GM18499 (cell line): ENCODE results near the gene LONP1.

ENCODE experiments used
- ATAC-seq: cut with Tn5 transposase; IDR thresholded peaks from one replicate; pipeline ENCODE4 v1.9.1; 2021; ENCODE audit warnings: moderate number of reproducible peaks; ENCODE audit not compliant: insufficient read depth, unreplicated experiment

Gene LONP1

DNA sequence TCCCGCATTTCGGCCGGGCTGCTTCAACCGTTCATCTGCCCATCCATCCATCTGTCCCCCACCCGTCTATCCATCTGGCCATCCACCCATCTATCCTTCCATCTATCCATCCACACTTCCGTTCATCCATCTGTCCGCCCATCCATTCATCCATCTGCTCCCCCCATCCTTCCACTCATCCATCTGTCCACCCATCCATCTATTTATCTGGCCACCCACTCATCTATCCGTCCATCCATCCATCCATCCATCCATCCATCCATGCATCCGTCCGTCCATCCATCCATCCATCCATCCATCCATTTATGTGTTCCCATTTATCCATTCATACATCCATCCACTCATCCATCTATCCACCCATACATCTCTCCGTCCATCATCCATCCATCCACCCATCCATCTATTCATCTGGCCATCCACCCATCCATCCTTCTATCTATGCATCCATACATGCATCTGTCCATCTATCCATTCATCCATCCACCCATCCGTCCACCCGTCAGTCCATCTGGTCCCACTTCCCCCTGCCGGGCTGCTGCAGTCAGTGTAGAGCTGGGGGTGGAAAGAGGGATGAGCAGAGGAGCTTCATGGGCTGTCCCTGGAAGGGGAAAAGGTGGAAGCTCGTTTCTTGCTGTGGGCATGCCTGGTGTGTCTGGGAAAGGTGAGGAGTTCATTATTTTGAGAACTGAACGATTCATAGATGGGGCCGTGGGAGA lies 38.4 kb downstream of the LONP1 start:
- ATAC-seq, result no peak

DNA sequence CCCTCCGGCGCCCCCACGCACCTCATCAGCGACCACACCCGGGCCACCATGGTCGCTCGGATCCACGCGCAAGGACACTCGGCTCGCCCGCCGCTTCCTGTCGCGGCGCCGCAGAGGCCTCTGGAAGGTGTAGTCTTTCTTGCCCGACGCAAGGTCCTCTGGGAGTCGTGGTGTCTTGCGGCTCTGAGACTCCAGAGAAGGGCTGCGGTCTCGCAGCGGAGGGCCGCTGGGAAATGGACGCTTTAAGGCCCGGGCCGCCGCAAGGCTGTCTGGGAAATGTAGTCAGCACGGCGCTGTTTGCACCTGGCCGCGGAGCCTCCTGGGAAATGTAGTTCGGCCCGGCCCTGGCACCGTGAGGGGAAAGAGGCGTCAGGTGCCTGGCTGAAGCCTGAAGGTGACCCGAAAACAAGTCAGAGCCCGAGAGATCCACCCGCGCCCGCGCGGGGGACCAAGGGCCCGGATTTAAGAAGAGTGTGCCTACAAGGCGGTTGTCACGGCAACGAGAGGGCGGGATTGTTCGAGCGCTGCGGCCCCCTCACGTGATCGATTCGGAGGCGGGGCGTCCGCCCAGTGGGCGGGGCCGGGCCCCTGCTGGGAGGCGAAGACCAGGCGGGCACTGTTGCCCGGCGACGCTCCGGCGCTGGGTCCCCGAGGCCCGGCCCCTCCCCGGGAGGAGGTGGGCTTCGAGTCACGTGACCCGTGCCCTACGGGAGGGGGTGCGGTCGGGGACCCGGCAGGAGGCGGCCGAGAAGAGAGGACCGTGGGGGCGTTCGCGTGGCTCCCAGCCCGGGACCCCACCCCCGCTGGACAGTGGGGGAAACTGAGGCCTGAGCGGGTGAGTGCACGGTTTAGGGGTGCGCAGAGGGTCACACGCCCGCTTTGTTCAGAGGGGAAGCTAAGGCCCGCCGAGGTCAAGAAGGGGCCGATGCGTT lies 39.2 kb downstream of the LONP1 start, which contains the start of the genes HSD11B1L and MICOS13:
TSS of gene HSD11B1L (plus strand) at position 591 of the 932 bp plus-strand sequence. CDS start 3,806 bp downstream, outside the sequence.
TSS of gene MICOS13 (minus strand) at position 80 of the 932 bp plus-strand sequence. CDS start at position 50, 30 bp downstream.
- peak; percentile 58 for ATAC-seq

DNA sequence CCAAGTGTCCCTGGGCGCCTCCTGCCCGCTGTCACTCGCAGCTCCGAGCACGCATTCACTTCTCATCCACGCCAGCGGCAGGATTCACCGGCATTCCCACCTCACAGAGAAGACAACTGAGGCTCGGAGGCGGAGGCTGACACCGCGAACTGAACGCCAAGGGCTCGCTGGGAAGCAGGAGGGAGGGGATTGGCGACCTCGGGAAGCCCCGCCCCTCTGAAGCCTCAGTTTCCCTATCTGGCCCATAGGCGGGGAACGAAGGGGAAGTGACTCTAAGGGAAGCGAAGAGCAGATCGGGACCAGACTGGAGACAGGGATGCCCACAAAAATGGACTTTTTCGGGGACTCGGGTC lies 39.9 kb downstream of the LONP1 start:
- ATAC-seq, result no peak

DNA sequence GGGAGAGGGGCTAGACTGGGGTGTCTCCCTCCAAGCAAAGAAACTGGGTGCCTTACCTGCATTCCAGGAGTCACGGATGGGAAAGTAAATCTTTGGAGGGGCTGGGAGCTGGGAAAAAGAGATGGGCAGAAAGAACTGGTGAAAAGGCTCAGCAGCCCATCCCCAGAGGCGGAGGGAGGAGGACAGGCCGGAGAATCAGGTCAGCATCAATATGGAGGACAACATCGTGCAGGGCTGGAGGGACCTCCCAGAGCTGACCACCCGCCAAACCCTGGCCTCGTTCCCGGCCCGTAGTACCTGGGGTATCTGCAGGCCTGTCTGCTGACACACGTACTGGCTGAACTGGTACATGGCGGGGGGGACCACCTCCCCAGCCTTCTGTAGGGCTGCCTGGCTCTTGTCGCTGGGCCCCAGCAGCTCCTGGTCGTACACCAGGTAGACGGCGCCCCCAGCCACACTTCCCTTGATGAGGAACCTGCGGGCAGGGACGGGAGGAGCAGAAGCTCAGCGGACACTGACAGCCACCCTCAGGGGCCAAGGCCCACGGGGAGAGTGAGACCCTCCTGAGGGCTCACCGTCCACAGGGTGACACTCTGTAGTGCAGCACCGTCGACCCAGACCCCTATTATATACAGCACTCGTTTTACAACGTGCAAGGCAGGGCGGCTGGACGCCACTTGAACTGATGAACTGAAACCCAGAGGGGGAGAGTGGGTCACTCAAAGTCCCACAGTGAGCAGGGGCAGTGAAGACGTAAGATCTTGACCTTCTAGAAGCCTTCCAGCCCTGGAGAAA lies 40.5 kb downstream of the LONP1 start:
- ATAC-seq, result no peak

DNA sequence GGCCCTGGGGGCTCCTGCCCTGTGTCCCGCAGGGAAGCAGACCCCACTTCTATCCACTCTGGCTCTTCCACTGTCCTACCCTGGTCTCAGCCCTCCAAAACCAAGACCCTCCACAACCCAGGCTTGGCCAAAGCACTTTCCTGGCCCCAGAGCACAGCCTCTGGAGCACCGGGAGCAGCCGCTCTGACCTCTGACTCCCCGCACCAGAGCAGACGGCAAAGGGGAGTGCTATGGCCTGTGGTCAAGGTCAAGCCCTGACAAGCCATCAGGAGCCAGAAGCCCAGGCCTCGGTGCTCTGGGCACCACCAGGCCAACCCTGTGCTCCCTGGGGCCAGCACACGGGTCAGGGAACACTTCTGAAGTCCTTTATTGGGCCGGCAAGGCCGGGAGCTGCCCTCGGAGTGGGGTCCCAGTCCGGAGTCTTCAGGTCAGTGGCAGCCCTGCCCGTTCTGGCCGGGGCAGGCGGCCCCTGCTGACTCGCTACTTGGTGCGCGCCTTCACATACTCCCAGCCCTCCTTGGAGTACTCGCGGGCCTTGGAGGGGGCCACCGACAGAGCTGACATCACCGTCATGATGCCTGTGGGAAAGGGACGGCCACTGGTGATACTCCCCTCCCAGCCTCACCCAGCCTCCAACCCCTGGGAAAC lies 41.8 kb downstream of the LONP1 start:
- ATAC-seq, result no peak

DNA sequence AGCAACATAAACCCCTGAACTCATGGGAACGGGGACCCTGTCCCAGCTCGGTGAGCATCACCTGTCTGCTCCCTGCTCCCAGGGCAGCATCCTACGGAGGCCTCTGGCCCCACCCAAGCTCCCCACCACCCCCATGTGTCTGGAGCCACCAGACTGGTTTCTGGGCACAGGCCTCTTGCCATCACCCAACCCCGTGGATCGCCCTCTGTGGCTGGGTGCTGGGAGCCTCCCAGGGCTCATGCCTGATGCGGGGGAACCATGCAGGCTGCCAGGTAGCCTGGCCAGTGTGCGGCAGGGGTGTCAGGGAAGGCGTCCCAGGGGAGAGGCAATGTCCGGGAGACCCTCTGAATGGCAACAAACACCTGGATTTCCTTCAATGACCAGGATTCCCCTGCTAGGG lies 42.4 kb downstream of the LONP1 start:
- ATAC-seq, result no peak

DNA sequence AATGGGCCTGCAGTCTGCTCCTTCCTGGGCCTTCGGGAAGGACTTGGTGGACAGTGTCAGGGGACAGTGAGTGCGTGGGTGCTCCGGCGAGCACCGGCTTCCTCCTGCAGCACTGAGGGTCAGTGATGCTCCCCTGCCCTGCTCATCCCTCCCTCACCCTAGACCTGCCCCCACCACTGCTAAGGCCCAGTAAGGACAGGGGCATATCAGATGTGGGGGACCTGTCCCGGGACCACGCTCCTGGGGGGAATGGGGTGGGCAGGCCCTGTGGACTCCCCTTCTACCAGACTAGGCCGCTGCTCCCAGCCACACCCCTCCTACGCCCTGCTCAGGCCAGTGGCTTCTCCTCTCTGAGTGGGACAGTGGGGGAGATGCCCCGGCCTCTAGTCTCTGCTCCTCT lies 42.8 kb downstream of the LONP1 start:
- ATAC-seq, result no peak

DNA sequence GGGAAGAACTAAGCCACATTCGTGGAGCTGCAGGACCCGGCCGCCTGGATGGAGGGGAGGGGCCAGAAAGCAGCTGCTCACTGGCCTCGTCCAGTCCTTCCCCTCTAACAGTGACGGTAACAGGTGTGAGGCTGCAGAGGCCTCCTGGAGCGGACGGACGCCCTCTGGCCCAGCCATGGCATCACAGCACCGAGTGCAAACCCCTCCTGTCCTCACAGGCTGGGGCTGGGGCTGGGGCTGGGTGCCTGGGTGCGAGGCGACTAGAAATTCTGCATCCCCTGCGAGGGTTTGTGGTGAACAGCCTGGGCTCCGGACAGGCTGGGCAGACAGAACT lies 43.2 kb downstream of the LONP1 start:
- ATAC-seq, result no peak

DNA sequence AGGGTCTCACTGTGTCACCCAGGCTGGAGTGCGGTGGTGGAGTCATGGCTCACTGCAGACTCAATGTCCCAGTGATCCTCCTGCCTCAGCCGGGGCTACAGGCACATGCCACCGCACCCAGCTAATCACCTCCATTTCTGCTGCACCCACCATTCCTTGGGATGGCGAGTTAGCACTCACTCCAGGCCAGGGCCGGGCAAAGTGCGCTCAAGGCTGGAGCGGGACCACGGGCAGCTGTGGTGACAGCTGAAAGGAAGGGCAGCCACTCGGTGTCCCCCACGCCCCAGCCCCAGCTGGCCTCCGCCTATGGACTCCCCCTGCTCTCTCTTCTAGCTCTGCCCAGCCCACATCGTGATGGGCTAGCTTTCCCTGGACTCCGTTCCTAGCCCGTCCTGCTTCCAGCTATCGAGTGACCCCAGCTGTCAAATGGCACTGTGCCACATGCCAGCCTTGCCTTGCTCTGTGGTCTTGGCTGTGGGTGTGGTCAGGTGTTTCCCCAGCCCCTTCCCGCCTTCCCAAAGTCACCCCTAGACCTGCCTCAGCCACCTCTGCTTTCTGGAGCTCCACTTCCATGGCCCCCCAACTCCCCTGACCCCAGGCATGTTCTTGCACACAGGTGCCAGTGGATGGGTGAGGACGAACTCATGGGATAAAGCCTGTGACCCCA lies 43.7 kb downstream of the LONP1 start:
- no peak for ATAC-seq

DNA sequence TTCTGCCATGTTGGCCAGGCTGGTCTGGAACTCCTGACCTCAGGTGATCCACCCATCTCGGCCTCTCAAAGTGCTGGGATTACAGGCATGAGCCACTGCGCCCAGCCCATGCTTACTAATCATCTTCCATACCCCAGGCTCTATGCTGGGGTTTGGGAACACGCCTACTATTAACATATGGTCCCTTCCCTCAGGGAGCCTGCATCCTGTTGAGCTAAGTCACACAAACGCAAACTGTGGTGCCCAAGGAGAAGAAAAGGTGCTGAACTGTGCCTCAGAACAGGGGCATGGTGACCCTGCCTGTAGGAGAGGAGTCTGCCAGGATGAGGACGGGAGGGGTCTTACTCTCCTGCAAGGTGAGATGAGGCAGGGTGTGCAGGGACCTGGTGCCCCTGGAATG lies 45.2 kb downstream of the LONP1 start:
- no peak for ATAC-seq

DNA sequence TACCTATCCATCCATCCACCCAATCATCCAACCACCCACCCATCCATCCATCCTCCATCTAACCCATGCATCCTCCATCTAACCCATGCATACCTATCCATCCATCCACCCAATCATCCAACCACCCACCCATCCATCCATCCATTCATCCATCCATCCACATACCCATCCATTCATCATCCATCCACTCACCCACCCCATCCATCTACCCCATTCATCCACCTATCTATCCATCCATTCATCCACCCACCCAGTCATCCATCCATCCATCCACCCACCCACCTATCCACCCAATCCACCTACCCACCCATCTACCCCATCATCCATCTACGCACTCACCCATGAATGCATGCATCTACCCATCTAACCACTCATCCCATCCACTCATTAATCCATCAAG lies 46.2 kb downstream of the LONP1 start:
- ATAC-seq, result no peak

DNA sequence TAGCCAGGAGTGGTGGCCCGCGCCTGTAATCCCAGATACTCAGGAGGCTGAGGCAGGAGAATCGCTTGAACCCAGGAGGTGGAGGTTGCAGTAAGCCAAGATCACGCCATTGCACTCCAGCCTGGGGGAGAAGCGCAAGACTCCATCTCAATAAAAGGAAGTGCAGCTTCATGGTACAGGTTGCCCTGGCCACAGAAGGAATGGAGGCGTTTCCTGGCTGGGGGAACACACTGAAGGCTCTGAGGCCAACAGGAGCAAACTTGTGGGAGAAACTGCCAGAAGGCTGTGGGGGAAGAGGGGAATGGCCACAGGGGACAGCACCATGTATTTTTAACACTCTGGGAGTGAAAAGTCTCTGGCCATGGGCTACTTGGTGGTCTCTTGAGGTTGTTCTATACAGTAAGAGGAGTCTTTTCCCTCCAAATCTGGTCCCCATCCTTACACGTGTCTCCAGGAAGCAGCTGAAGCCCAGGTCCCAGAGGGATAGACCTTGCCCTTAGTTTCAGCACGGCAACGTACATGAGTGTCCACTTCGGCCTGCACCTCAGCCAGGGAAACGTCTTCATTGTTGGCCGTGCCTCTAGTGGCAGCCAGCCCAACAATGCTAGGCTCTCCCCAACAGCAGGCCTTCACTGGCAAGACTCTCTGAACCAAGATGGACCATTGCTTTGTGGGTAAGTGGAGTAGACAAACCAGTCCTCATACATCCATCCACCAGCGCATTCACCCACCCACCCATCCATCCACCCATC lies 47.1 kb downstream of the LONP1 start:
- no peak for ATAC-seq

DNA sequence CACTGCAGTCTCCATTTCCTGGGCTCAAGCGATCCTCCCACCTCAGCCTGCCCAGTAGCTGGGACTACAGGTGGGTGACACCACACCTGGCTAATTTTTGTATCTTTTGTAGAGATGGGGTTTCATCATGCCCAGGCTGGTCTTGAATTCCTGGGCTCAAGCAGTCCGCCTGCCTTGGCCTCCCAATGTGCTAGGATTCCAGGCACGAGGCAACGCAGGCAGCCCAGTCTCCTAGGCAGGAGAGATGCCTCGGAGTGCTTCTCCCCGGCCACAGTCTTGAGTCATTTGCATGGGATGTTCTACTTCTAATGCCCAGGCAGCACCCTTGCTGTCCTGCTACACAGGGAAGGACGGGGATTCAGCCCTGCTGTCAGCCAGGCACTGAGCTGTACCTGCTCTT lies 48.3 kb downstream of the LONP1 start:
- ATAC-seq, result no peak

DNA sequence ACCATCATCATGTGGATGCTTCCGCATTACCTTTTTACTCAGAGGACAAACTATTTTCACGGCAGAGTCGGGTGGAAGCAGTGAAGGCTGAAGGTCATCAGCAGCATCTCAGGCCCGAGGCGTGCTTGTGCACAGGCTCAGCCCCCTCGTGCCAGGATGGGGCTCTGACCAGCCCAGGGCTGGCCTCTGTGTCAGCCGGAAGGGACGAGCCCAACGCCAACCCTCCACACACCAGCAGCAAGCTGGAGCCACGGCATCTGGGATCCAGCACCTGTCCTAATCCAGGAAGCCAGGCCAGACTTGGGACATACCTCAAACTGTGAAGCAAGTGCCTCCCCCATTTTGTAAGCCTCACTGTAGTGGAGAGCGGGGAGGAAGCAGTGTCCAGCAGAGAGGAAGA lies 50.7 kb downstream of the LONP1 start:
- ATAC-seq, result no peak

DNA sequence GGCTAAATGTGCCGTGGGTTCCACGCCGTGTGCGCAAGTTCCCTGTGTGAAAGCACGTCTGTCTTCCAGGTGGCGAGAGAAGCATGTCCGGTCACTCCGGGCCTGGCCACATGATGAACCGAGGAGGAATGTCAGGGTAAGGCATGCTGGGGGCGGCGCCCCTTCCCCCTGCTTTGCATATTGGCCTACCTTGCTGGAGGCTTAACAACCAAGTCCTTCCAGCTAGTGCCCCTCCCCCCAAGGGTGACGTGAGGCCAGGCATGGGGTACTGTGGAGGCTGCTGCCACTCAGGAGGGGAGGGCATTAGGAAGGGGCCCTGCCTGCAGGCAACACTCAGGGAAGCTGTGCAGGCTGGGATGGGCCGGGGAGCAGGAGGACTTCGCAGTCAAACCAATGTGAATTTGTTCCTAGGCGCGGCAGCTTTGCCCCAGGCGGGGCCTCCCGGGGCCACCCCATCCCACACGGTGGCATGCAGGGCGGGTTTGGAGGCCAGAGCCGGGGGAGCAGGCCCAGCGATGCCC lies 52.1 kb downstream of the LONP1 start:
- ATAC-seq, result no peak

DNA sequence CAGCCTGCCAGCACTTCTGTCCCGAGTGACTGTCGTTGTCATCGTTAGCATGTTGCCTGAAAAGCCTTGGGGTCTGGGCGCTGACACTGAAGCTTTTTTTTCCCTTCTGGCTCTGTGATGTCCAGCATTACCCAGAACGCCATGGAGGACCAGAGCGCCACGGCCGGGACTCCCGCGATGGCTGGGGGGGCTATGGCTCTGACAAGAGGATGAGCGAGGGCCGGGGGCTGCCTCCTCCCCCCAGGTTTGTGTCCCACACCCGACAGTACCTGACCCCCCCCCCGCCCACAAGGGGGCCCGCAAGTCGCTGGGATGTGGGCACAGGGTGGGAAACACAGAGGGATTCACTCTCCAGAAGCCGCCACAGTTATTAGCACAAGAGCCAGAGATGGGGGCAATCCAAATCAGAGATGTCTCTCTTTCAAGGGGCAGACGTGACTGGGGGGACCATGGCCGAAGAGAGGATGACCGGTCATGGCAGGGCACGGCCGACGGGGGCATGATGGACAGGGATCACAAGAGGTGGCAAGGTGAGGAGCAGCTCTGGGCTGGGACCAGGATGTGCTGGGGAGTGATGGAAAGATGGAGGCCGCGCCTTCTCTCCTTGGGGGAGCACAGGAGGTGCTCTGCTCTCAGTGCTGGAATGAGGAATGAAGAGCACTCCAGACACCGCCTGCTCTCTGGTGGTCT lies 52.9 kb downstream of the LONP1 start:
- no peak for ATAC-seq

DNA sequence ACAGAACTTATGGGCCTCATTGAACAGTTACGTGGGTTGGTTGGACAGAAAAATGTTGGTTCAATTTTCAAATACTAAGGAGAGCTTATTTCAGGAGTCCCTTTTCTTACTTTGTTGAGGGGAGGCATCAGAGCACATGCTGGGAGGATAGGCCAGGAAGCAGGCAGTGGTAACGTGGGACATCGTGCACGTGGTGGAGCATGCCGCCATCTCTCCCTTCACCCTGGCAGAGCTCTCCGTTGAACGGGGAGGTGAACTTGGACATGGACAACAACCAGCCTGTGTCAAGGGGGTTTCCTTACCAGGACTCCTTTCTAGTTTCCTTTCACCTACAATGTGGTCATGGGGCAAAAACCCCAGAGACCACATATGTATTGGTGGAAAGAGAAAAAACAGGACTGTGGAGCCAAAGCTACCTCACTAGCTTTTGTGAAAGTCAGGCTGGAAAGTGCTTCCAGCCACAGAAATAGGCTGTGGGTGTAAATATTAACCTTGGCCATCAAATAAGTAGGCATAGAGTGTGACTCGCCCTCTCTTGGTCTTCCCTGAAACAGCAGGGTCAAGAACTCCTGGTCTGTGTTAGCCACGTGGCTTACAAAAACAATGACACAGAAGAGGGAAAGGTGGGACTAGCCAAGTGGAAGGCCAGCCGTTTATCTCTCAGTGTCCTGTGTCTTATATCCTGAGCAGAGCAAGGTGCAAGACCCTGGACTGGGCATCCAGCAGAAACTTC lies 54.0 kb downstream of the LONP1 start:
- no peak for ATAC-seq

DNA sequence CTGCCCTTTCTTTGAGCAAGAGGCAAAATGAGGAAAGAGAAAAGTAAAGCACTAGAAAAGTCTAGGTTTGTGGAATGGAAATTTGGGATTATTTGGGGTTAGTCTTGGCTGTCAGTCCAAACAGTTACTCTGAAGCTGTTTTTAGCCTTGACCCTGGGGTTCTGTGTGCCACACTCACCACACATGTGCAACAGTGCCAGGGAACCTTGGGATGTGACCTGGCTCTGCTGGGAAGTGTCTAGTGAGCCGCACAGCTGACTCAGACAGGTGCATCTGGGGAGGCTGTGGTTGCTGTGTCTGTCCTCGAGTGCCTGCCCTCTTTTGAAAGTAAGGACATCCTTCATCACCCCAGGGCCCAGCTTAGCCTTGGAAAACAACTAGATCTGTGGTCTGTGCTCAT lies 55.4 kb downstream of the LONP1 start:
- ATAC-seq, result no peak
